Prostate gland (tissue), 2 donors: ENCODE data around the gene USP14.

Experiments used
- POLR2A ChIP-seq: fragments of 450-650 bp; IDR thresholded peaks from one replicate; pipeline ENCODE4 v1.6.1; 2016; ENCODE audit warnings: antibody characterized with exemption, mild to moderate bottlenecking
- TF ChIP-seq, protein P1 (sequence below), 4 experiments: fragments of 200-600 bp in 2 of 4; fragments of 450-650 bp in 2 of 4; sonication (generic) in 2 of 4; IDR thresholded peaks; 1 replicate in 3 of 4; 2 replicates in 1 of 4; pipeline ENCODE4 v1.5.1; 2016 to 2019; ENCODE audit warnings: antibody characterized with exemption in 4 of 4, mild to moderate bottlenecking in 2 of 4, moderate library complexity in 2 of 4

DNA sequence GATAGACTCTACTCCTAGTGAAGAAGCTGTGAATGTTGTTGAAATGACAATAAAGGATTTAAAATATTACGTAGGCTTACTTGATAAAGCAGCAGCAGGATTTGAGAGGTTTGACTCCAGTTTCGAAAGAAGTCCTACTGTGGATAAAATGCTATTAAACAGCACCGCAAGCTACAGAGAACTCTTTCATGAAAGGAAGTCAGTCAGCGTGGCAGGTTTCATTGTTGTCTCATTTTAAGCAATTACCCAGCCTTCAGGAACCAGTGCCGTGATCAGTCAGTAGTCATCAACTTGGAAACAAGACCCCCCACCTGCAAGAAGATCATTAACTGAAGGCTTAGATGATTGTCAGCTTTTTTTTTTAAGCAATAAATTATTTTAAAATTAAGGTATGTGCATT, 14.0 kb downstream of the USP14 start:
- TF ChIP-seq, protein P1, sequence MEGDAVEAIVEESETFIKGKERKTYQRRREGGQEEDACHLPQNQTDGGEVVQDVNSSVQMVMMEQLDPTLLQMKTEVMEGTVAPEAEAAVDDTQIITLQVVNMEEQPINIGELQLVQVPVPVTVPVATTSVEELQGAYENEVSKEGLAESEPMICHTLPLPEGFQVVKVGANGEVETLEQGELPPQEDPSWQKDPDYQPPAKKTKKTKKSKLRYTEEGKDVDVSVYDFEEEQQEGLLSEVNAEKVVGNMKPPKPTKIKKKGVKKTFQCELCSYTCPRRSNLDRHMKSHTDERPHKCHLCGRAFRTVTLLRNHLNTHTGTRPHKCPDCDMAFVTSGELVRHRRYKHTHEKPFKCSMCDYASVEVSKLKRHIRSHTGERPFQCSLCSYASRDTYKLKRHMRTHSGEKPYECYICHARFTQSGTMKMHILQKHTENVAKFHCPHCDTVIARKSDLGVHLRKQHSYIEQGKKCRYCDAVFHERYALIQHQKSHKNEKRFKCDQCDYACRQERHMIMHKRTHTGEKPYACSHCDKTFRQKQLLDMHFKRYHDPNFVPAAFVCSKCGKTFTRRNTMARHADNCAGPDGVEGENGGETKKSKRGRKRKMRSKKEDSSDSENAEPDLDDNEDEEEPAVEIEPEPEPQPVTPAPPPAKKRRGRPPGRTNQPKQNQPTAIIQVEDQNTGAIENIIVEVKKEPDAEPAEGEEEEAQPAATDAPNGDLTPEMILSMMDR (IDR thresholded peaks at IDR 0.05): no peak
- TF ChIP-seq POLR2A: no peak
